Right ventricle myocardium superior (tissue), 1 donor: Measurements from ENCODE around the gene PAH. TPM values are rescaled to one million over a fixed set of nuclear protein-coding genes. Genes with fewer than 3 reads are reported as not detected.

ENCODE experiments used
- ATAC-seq: fragments of 200-7000 bp; cut with Tn5 transposase; one replicate; pipeline ENCODE4 v1.9.1; 2020; ENCODE audit warnings: mild to moderate bottlenecking; ENCODE audit not compliant: poor library complexity
- DNase-seq: peaks from one replicate; pipeline ENCODE4 v3.0.0-alpha.2; 2020
- intact Hi-C: fragments of 100-400 bp; cut with DNase I; formaldehyde crosslinking; loops from one replicate; pipeline ENCODE4 v1.11.2; 2022
- total RNA-seq: library from RNA; stranded (reverse); fragmentation: NEBNext Ultra II Directional; extraction: Animal tissue kit (Norgen Biotek cat#: 25700); gene quantifications from one replicate; pipeline ENCODE4 v1.2.1, GENCODE V29; 2021
- donor health status: DM: no; HTN: yes; CAD: no; lungs with severe emphysema.

Gene PAH
- total RNA-seq, 1 donor from 2014 or later: 0.51 TPM

GRCh38 chr12:102953221-102953620 lies 36.2 kb upstream of the PAH start:
- no peak for ATAC-seq
- DNase-seq: no peak
- intact Hi-C loops: no loop called here

- ATAC-seq (no peak), DNase-seq (no peak)
- intact Hi-C loops: no loop called here
These were observed 34.8 kb upstream of the PAH start for GRCh38 chr12:102951841-102952240.

- DNase-seq: no peak
These were observed 34.0 kb upstream of the PAH start for GRCh38 chr12:102950950-102951619.

GRCh38 chr12:102950107-102950949 lies 33.3 kb upstream of the PAH start:
- DNase-seq: peak; percentile 44
- intact Hi-C loops: no loop called here
- ATAC-seq: no peak

More at GRCh38 chr12:102950950-102951619, 34.0 kb upstream of the PAH start:
- ATAC-seq: no peak
- intact Hi-C loops: no loop called here

- ATAC-seq (no peak), DNase-seq (peak; percentile 55)
- intact Hi-C loops: loop anchor here (5.0 kb wide), 1 partner anchor 598 kb away; no protein-coding TSS in a partner anchor
These were observed 31.9 kb upstream of the PAH start for GRCh38 chr12:102948941-102949352.

GRCh38 chr12:102946042-102946441 lies 29.0 kb upstream of the PAH start:
- DNase-seq: no peak
- ATAC-seq: no peak
- intact Hi-C loops: loop anchor here (5.0 kb wide), 1 partner anchor 601 kb away; no protein-coding TSS in a partner anchor

GRCh38 chr12:102939670-102940222 lies 22.7 kb upstream of the PAH start:
- ATAC-seq (no peak), DNase-seq (no peak)
- intact Hi-C loops: no loop called here

- no peak for ATAC-seq
- DNase-seq: no peak
These were observed 22.0 kb upstream of the PAH start for GRCh38 chr12:102939059-102939458.

GRCh38 chr12:102933168-102933567 lies 16.1 kb upstream of the PAH start:
- intact Hi-C loops: no loop called here
- ATAC-seq: no peak
- DNase-seq: no peak

More at GRCh38 chr12:102939059-102939458, 22.0 kb upstream of the PAH start:
- intact Hi-C loops: no loop called here

- DNase-seq: no peak
- intact Hi-C loops: no loop called here
- ATAC-seq: no peak
These were observed 10.2 kb upstream of the PAH start for GRCh38 chr12:102927220-102927619.

- no peak for ATAC-seq
- intact Hi-C loops: no loop called here
- no peak for DNase-seq
These were observed 4.2 kb upstream of the PAH start for GRCh38 chr12:102921240-102921639.

GRCh38 chr12:102920271-102920670 lies 3.2 kb upstream of the PAH start:
- DNase-seq (no peak), ATAC-seq (no peak)
- intact Hi-C loops: no loop called here

GRCh38 chr12:102918840-102919239 lies 1.8 kb upstream of the PAH start:
- DNase-seq (no peak), ATAC-seq (no peak)
- intact Hi-C loops: no loop called here

- ATAC-seq: no peak
- intact Hi-C loops: no loop called here
These were observed 605 bp downstream of the PAH start for GRCh38 chr12:102916252-102917025.

GRCh38 chr12:102913453-102914226 lies 3.4 kb downstream of the PAH start:
- ATAC-seq: no peak
- intact Hi-C loops: no loop called here

More at GRCh38 chr12:102916252-102917025, 605 bp downstream of the PAH start:
- DNase-seq: no peak

GRCh38 chr12:102912258-102912657 lies 4.8 kb downstream of the PAH start:
- ATAC-seq (no peak), DNase-seq (no peak)
- intact Hi-C loops: no loop called here

More at GRCh38 chr12:102913453-102914226, 3.4 kb downstream of the PAH start:
- no peak for DNase-seq

GRCh38 chr12:102911320-102911719 lies 5.7 kb downstream of the PAH start:
- intact Hi-C loops: no loop called here
- ATAC-seq (no peak), DNase-seq (no peak)

GRCh38 chr12:102910792-102911191 lies 6.3 kb downstream of the PAH start:
- DNase-seq (no peak), ATAC-seq (no peak)
- intact Hi-C loops: no loop called here
